Measurements from ENCODE around the gene LRRC72.

Gene LRRC72

GRCh38 chr7:16548428-16548827 lies 21.8 kb downstream of the LRRC72 start:
- H3K9me3 ChIP-seq (ENCODE audit: severe bottlenecking): no peaks in the 10 kb centered on the region
- no peaks in the 10 kb centered on the region for H3K27me3 ChIP-seq (ENCODE audit: insufficient read depth, poor library complexity, severe bottlenecking)
- H3K4me1 ChIP-seq (ENCODE audit: insufficient read depth, poor library complexity, severe bottlenecking): no peaks in the 10 kb centered on the region
- no peak for TF ChIP-seq CTCF (IDR thresholded peaks at IDR 0.05; ENCODE audit: poor library complexity, severe bottlenecking)
- no peak overlapping the region for H3K27ac ChIP-seq (ENCODE audit: poor library complexity, severe bottlenecking)
- no peaks in the 10 kb centered on the region for H3K36me3 ChIP-seq (ENCODE audit: low read depth)
- no peak; the same call in 2 of the 3 replicates for ATAC-seq (ENCODE audit: low read depth)
- H3K4me3 ChIP-seq (ENCODE audit: severe bottlenecking): no peak overlapping the region
- DNase-seq (ENCODE audit: low spot score): no peak

- Histone ChIP-seq H3K4me1 (ENCODE audit: insufficient read depth, poor library complexity, severe bottlenecking) (no peaks in the 10 kb centered on the region), H3K9me3 (ENCODE audit: severe bottlenecking) (no peaks in the 10 kb centered on the region), H3K27me3 (ENCODE audit: insufficient read depth, poor library complexity, severe bottlenecking) (no peaks in the 10 kb centered on the region), H3K27ac (ENCODE audit: poor library complexity, severe bottlenecking) (no peak overlapping the region), H3K4me3 (ENCODE audit: severe bottlenecking) (no peak overlapping the region), H3K36me3 (ENCODE audit: low read depth) (no peaks in the 10 kb centered on the region)
- no peak for TF ChIP-seq CTCF (IDR thresholded peaks at IDR 0.05; ENCODE audit: poor library complexity, severe bottlenecking)
- ATAC-seq (ENCODE audit: low read depth) (no peak), DNase-seq (ENCODE audit: low spot score) (no peak)
These were observed 24.0 kb downstream of the LRRC72 start for GRCh38 chr7:16550671-16551070.

- no peaks in the 10 kb centered on the region for H3K27me3 ChIP-seq (ENCODE audit: insufficient read depth, poor library complexity, severe bottlenecking)
- DNase-seq (ENCODE audit: low spot score): no peak
- H3K4me3 ChIP-seq (ENCODE audit: severe bottlenecking): no peak overlapping the region
- H3K36me3 ChIP-seq (ENCODE audit: low read depth): no peaks in the 10 kb centered on the region
- no peak for TF ChIP-seq CTCF (IDR thresholded peaks at IDR 0.05; ENCODE audit: poor library complexity, severe bottlenecking)
- no peaks in the 10 kb centered on the region for H3K4me1 ChIP-seq (ENCODE audit: insufficient read depth, poor library complexity, severe bottlenecking)
- no peak for ATAC-seq (ENCODE audit: low read depth)
- no peak overlapping the region for H3K27ac ChIP-seq (ENCODE audit: poor library complexity, severe bottlenecking)
- H3K9me3 ChIP-seq (ENCODE audit: severe bottlenecking): no peaks in the 10 kb centered on the region
These were observed 28.1 kb downstream of the LRRC72 start for GRCh38 chr7:16554518-16555236.

- no peak for TF ChIP-seq CTCF (IDR thresholded peaks at IDR 0.05; ENCODE audit: poor library complexity, severe bottlenecking)
- ATAC-seq (ENCODE audit: low read depth) (no peak), DNase-seq (ENCODE audit: low spot score) (no peak)
- no peaks in the 10 kb centered on the region for H3K4me1 ChIP-seq (ENCODE audit: insufficient read depth, poor library complexity, severe bottlenecking)
- H3K27me3 ChIP-seq (ENCODE audit: insufficient read depth, poor library complexity, severe bottlenecking): no peaks in the 10 kb centered on the region
- H3K36me3 ChIP-seq (ENCODE audit: low read depth): no peaks in the 10 kb centered on the region
- H3K4me3 ChIP-seq (ENCODE audit: severe bottlenecking): no peak overlapping the region
- H3K27ac ChIP-seq (ENCODE audit: poor library complexity, severe bottlenecking): no peak overlapping the region
- no peaks in the 10 kb centered on the region for H3K9me3 ChIP-seq (ENCODE audit: severe bottlenecking)
These were observed 29.7 kb downstream of the LRRC72 start for GRCh38 chr7:16556359-16556758.

- H3K4me1 ChIP-seq (ENCODE audit: insufficient read depth, poor library complexity, severe bottlenecking): no peaks in the 10 kb centered on the region
- no peaks in the 10 kb centered on the region for H3K36me3 ChIP-seq (ENCODE audit: low read depth)
- ATAC-seq (ENCODE audit: low read depth) (no peak), DNase-seq (ENCODE audit: low spot score) (no peak)
- H3K27ac ChIP-seq (ENCODE audit: poor library complexity, severe bottlenecking): no peak overlapping the region
- TF ChIP-seq CTCF (IDR thresholded peaks at IDR 0.05; ENCODE audit: poor library complexity, severe bottlenecking): no peak
- no peak overlapping the region for H3K4me3 ChIP-seq (ENCODE audit: severe bottlenecking)
- H3K9me3 ChIP-seq (ENCODE audit: severe bottlenecking): no peaks in the 10 kb centered on the region
- no peaks in the 10 kb centered on the region for H3K27me3 ChIP-seq (ENCODE audit: insufficient read depth, poor library complexity, severe bottlenecking)
These were observed 32.2 kb downstream of the LRRC72 start for GRCh38 chr7:16558761-16559302.
